Measurements from ENCODE around the gene NUDT12.

Gene NUDT12

GRCh38 chr5:103539376-103540330, 22.9 kb downstream of the NUDT12 start:
- no peak for DNase-seq

GRCh38 chr5:103532086-103532734, 30.4 kb downstream of the NUDT12 start:
- DNase-seq = no peak

- DNase-seq = no peak
Observed at GRCh38 chr5:103526164-103526915, 36.2 kb downstream of the NUDT12 start.

- DNase-seq = no peak
Observed at GRCh38 chr5:103525361-103525760, 37.2 kb downstream of the NUDT12 start.

GRCh38 chr5:103523319-103523718, 39.3 kb downstream of the NUDT12 start:
- no peak for DNase-seq

- no peak for DNase-seq
Observed at GRCh38 chr5:103522586-103522985, 40.0 kb downstream of the NUDT12 start.

GRCh38 chr5:103519550-103519949, 43.0 kb downstream of the NUDT12 start:
- DNase-seq = no peak

GRCh38 chr5:103514371-103514770, 48.2 kb downstream of the NUDT12 start:
- DNase-seq = no peak

GRCh38 chr5:103513701-103514100, 48.9 kb downstream of the NUDT12 start:
- no peak for DNase-seq

- DNase-seq = no peak
Observed at GRCh38 chr5:103512500-103512899, 50.1 kb downstream of the NUDT12 start.

- no peak for DNase-seq
Observed at GRCh38 chr5:103511554-103511885, 51.1 kb downstream of the NUDT12 start.

GRCh38 chr5:103510851-103511553, 51.6 kb downstream of the NUDT12 start:
- no peak for DNase-seq

- DNase-seq = no peak
Observed at GRCh38 chr5:103505581-103506305, 56.8 kb downstream of the NUDT12 start.

GRCh38 chr5:103503066-103503465, 59.5 kb downstream of the NUDT12 start:
- no peak for DNase-seq

GRCh38 chr5:103502662-103503061, 59.9 kb downstream of the NUDT12 start:
- DNase-seq = no peak

Measured in activated CD8-positive, alpha-beta memory T cell treated with anti-CD3 and anti-CD28 coated beads for 24 hours (primary cell).